AG09309 (cell line): ENCODE measurements around the gene SETDB2.

Experiments used
- DNase-seq: peaks from one replicate; pipeline ENCODE4 v3.0.0-alpha.2; 2010; ENCODE audit warnings: low read depth
- H3K4me3 ChIP-seq: 2 replicates; pipeline ENCODE4 v1.5.1; 2011; ENCODE audit warnings: mild to moderate bottlenecking, low read depth, low read length, moderate library complexity; ENCODE audit not compliant: control insufficient read depth
- TF ChIP-seq, protein P1 (sequence below): IDR thresholded peaks from 2 replicates; pipeline ENCODE4 v1.5.1; 2011; ENCODE audit warnings: mild to moderate bottlenecking, low read depth, low read length, inconsistent platforms; ENCODE audit not compliant: insufficient read depth, control insufficient read depth; ENCODE audit errors: missing control alignments

The SETDB2 gene

DNA sequence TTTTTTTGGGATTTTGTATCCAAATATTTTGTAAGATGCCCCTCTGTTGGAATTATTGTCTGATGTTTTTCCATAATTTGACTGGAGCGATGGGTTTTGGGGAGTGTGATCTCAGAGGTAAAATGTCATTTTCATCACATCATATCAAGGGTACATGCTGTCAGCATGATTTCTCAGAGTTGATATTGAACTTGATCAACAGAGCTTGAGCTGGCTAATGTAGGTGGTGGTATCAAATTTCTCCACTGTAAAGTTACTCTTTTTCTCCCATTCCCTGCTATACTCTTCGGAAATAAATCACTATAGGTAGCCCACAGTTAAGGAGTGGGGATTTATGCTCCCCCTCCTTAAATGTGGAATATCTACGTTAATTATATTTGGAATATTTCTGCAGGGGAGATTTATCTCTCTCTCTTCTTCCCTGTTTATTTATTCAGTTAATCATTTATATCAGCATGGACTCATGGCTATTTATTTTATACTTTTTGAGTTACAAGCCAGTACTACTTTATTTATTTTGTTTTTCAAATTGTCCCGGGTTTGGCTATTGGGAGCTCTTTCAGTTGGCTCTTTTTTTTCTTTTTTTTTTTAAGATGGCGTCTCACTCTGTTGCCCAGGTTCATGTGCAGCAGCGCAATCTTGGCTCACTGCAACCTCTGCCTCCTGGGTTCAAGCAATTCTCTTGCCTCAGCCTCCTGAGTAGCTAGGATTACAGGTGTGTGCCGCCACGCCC, 8.8 kb downstream of the SETDB2 start:
- TF ChIP-seq, protein P1, sequence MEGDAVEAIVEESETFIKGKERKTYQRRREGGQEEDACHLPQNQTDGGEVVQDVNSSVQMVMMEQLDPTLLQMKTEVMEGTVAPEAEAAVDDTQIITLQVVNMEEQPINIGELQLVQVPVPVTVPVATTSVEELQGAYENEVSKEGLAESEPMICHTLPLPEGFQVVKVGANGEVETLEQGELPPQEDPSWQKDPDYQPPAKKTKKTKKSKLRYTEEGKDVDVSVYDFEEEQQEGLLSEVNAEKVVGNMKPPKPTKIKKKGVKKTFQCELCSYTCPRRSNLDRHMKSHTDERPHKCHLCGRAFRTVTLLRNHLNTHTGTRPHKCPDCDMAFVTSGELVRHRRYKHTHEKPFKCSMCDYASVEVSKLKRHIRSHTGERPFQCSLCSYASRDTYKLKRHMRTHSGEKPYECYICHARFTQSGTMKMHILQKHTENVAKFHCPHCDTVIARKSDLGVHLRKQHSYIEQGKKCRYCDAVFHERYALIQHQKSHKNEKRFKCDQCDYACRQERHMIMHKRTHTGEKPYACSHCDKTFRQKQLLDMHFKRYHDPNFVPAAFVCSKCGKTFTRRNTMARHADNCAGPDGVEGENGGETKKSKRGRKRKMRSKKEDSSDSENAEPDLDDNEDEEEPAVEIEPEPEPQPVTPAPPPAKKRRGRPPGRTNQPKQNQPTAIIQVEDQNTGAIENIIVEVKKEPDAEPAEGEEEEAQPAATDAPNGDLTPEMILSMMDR: no peak
- H3K4me3 ChIP-seq: no peak overlapping the region
- DNase-seq: no peak

DNA sequence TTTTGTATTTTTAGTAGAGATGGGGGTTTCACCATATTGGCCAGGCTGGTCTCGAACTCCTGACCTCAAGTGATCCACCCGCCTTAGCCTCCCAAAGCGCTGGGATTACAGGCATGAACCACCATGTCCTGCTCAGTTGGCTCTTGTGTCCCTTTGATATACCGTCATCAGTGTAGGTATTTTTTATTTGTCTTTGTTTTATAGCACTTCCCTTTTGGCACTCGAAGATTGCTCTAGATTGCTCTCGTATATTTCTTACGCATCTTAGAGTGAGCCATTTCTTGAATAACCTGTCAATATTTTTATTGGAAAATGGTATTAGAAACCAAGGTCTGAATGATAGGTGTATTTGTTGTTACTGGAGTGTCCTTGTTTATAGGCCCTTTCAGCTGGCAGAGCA, 9.4 kb downstream of the SETDB2 start:
- no peak overlapping the region for H3K4me3 ChIP-seq
- no peak for DNase-seq
- TF ChIP-seq, protein P1: no peak

- H3K4me3 ChIP-seq: no peak overlapping the region
- no peak for DNase-seq
- TF ChIP-seq, protein P1: no peak
Observed at GRCh38 chr13:49454388-49455006, 10.4 kb downstream of the SETDB2 start.

DNA sequence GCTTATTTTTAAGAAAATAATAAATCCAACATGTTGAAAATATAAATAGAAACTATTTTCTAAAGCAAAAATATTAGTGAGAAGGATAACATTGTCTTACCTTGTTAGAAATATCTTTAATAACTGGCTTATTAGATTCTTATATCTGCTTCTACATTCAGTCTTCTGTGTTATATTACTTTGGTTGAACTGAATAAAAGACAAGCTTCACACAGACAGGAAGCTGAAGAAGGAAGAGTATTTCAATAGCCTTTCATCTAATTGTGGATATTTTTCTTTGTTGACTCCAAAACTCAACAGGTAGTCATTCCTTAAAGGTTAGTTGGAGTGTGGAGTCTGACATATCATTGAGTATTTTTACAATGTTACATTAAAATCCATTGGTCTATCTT, 10.9 kb downstream of the SETDB2 start:
- no peak overlapping the region for H3K4me3 ChIP-seq
- TF ChIP-seq, protein P1: no peak
- no peak for DNase-seq

DNA sequence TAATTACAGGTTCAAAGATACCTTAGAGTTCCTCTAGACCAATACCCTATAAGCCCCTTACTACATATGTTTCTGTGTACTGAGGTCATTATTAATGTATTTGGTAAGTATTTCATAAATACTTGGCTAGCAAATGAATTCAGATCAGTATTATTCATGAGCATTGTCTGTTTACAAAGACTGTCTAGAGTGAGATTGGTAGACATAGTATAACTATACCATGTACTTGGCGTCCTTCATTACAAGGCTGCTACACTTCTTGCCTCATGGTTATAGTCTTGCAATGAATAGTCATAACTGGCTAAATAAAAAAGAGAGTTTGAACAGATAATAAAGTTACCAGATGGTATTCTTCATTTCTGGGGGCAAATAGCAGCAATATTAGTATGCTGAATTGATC, 12.1 kb downstream of the SETDB2 start:
- H3K4me3 ChIP-seq: no peak overlapping the region
- no peak for DNase-seq
- TF ChIP-seq, protein P1: no peak

DNA sequence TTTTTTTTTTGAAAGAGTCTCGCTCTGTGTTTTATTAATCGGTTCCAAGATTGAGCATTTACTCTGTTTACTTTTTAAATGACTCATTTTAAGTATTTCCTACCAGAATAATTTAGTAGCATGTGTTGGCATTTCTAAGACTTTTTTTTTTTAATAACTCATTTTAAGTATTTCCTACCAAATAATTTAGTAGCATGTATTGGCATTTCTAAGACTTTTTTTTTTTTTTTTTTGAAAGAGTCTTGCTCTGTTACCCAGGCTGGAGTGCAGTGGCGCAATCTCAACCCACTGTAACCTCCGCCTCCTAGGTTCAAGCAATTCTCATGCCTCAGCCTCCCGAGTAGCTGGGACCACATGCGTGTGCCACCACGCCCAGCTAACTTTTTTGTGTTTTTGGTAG, 13.1 kb downstream of the SETDB2 start:
- DNase-seq: no peak
- TF ChIP-seq, protein P1: no peak
- no peak overlapping the region for H3K4me3 ChIP-seq
